Kidney tubule cell (primary cell): Measurements from ENCODE around the gene E2F8.

Experiments
- DNase-seq: peaks from one replicate; pipeline ENCODE4 v3.0.0-alpha.2; 2018; ENCODE audit warnings: low spot score

The E2F8 gene

GRCh38 chr11:19220903-19221724 is 19.6 kb downstream of the E2F8 start:
- DNase-seq: no peak

GRCh38 chr11:19218786-19219460 is 21.8 kb downstream of the E2F8 start:
- no peak for DNase-seq

GRCh38 chr11:19218216-19218615 is 22.5 kb downstream of the E2F8 start:
- no peak for DNase-seq

GRCh38 chr11:19216709-19217374 is 23.9 kb downstream of the E2F8 start:
- no peak for DNase-seq

GRCh38 chr11:19216021-19216420 is 24.7 kb downstream of the E2F8 start:
- no peak for DNase-seq

GRCh38 chr11:19209617-19210370 is 31.0 kb downstream of the E2F8 start:
- no peak for DNase-seq

GRCh38 chr11:19208959-19209546 is 31.7 kb downstream of the E2F8 start:
- no peak for DNase-seq

GRCh38 chr11:19208181-19208580 is 32.6 kb downstream of the E2F8 start:
- DNase-seq: no peak

- no peak for DNase-seq
These were observed 35.9 kb downstream of the E2F8 start for GRCh38 chr11:19204836-19205235.

- DNase-seq: no peak
These were observed 38.8 kb downstream of the E2F8 start, which contains the start of gene CSRP3 for GRCh38 chr11:19201737-19202605. Gene CSRP3 (minus strand): TSS chr11:19201983. CDS start chr11:19192448, 9,535 bp downstream.

- DNase-seq: peak; percentile 69
These were observed 40.1 kb downstream of the E2F8 start for GRCh38 chr11:19200410-19201201.

- DNase-seq: no peak
These were observed 41.0 kb downstream of the E2F8 start for GRCh38 chr11:19199771-19200170.

GRCh38 chr11:19199048-19199447 is 41.7 kb downstream of the E2F8 start:
- DNase-seq: no peak

GRCh38 chr11:19196432-19196831 is 44.3 kb downstream of the E2F8 start:
- no peak for DNase-seq

GRCh38 chr11:19194620-19195308 is 46.0 kb downstream of the E2F8 start:
- no peak for DNase-seq

GRCh38 chr11:19193916-19194315 is 46.8 kb downstream of the E2F8 start:
- DNase-seq: peak; percentile 13

GRCh38 chr11:19191530-19192169 is 49.1 kb downstream of the E2F8 start:
- DNase-seq: no peak

- no peak for DNase-seq
These were observed 52.9 kb downstream of the E2F8 start for GRCh38 chr11:19187833-19188258.
